HUES64 (cell line): Measurements from ENCODE around the gene TTYH1.

Experiments used
- H3K27ac ChIP-seq: 2 replicates; pipeline ENCODE4 v1.7.0; 2013; ENCODE audit warnings: low read depth, low read length, inconsistent platforms
- H3K27me3 ChIP-seq: 2 replicates; pipeline ENCODE4 v1.6.1; 2013; ENCODE audit warnings: mild to moderate bottlenecking, low read length; ENCODE audit not compliant: insufficient read depth
- H3K36me3 ChIP-seq: 2 replicates; pipeline ENCODE4 v1.6.1; 2013; ENCODE audit warnings: mild to moderate bottlenecking, low read length; ENCODE audit not compliant: insufficient read depth
- H3K4me1 ChIP-seq: 2 replicates; pipeline ENCODE4 v1.6.1; 2013; ENCODE audit warnings: mild to moderate bottlenecking, low read length, moderate library complexity; ENCODE audit not compliant: insufficient read depth
- H3K4me3 ChIP-seq: 2 replicates; pipeline ENCODE4 v1.5.1; 2013; ENCODE audit warnings: mild to moderate bottlenecking, low read length, moderate library complexity
- H3K9ac ChIP-seq: 2 replicates; pipeline ENCODE4 v1.6.1; 2013; ENCODE audit warnings: mild to moderate bottlenecking, low read depth, low read length
- H3K9me3 ChIP-seq: 2 replicates; pipeline ENCODE4 v1.6.1; 2013; ENCODE audit warnings: low read depth, low read length; ENCODE audit not compliant: insufficient read depth
- WGBS: fragments of 150-250, 120-280 bp; methylation state at CpG from one replicate; pipeline ENCODE4 v1.1.7; 2013; ENCODE audit warnings: missing lambda C conversion rate; 5-methylcytosine and 5-hydroxymethylcytosine counted together

Gene TTYH1

DNA sequence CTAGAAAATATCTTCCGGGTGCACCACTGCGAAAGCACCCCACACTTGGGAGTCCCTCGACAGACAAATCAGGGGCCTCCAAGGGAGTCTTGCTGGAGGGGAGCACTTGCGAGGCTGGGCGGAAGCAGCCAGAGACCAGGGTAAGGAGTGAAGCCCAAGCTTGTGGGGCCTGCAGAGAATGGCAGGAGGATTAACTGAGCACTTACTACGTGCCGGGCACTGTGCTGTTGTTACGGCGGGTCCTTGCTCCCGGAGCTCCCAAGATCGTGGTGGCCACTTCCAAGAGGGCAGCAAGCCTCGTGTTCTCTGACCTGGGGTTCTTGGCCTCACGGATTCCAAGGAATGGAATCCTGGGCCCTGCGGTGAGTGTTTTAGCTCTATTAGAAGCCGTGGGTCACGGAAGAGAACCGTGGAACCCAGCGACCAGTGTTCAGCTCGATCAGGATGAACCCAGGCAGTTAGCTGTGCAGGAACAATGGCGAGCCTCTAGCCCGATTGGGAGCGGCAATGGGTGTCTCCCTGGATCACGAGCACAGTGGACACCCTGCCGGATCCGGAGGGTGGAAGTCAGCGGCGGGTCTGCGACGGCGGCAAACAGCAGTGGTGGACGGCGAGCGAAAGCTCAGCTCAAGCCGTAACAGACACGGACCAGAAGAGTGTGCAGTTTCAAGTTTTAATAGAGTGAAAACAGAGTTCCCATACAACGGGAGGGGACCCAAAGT, 9.6 kb downstream of the TTYH1 start:
- Histone ChIP-seq H3K4me3 (no peak overlapping the region), H3K27me3 (peaks cover 2% of the 10 kb centered on the region; the same call in 1 of the 2 replicates), H3K4me1 (peaks cover 16% of the 10 kb centered on the region), H3K27ac (no peak overlapping the region), H3K36me3 (peaks cover 13% of the 10 kb centered on the region; the same call in 1 of the 2 replicates), H3K9me3 (no peaks in the 10 kb centered on the region), H3K9ac (no peak overlapping the region)
- WGBS, result 93% methylated on average over 36 of the region's 36 CpGs

DNA sequence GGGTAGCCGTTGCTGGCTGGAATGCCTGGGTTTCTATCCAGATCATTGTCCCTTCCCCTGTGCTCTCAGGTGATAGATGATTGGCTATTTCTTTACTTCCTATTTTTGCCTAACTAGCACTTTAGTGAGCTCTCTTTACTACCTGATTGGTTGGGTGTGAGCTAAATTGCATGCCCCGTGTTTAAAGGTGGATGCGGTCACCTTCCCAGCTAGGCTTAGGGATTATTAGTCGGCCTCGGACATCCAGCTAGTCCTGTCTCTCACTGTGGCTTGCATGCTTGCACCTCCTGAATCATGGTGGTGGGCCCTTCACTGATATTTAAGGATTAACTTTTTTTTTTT, 10.1 kb downstream of the TTYH1 start:
- no peak overlapping the region for H3K9ac ChIP-seq
- WGBS, result 89% methylated on average over 5 of the region's 5 CpGs
- H3K9me3 ChIP-seq, result no peaks in the 10 kb centered on the region
- H3K27me3 ChIP-seq, result peaks cover 2% of the 10 kb centered on the region; the same call in 1 of the 2 replicates
- no peak overlapping the region for H3K27ac ChIP-seq
- H3K4me1 ChIP-seq, result peaks cover 16% of the 10 kb centered on the region
- peaks cover 13% of the 10 kb centered on the region; the same call in 1 of the 2 replicates for H3K36me3 ChIP-seq
- no peak overlapping the region for H3K4me3 ChIP-seq

DNA sequence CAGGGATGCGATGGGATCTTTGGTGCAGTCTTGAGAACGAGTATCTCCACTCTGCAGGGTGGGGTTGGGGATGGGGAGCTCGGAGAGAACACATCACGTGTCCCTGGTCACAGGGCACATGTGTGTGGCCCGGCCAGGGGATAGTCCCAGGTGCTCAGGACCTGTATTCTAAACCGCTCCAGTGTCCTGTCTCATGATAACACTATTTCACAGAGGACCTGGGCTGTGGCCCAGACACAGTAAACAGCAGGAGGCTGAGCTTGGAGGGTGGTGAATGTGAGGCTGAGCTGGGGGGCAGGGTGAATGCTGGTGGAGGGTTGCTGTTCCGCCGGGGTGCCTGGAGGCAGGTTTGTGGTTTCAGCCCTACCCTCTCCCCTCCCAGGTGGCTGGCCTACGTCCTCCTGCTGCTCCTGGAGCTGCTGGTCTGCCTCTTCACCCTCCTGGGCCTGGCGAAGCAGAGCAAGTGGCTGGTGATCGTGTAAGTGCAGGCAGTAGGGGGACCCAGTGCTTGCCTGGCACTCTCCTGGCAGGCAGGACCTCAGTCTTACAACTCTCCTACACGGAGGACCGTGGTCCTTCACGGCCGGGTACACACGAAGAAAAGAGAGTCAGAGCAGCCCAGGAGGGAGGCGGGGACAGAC, 11.1 kb downstream of the TTYH1 start:
- Histone ChIP-seq H3K9me3 (no peaks in the 10 kb centered on the region), H3K27me3 (peaks cover 2% of the 10 kb centered on the region; the same call in 1 of the 2 replicates), H3K27ac (no peak overlapping the region), H3K36me3 (peaks cover 13% of the 10 kb centered on the region; the same call in 1 of the 2 replicates), H3K9ac (no peak overlapping the region), H3K4me3 (no peak overlapping the region), H3K4me1 (peaks cover 13% of the 10 kb centered on the region)
- 75% methylated on average over 15 of the region's 17 CpGs for WGBS

DNA sequence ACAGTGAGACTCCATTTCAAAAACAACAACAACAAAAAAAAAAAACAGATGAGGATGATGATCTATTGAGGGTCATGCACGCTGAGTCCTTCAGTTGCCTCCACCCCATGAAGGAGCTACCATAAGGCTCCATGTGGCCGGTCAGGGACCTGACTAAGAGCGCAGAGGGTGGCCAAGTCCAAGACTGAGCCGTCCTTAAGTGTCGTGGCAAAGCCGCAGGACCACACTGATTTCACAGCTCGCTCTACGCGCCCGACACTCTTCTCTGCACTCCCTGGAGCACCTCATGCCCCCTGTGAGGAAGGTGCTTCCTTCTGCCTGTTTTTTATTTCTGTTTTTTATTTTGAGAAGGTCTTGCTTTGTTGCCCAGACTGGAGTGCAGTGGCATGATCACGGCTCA, 12.3 kb downstream of the TTYH1 start:
- H3K27me3 ChIP-seq, result peaks cover 2% of the 10 kb centered on the region; the same call in 1 of the 2 replicates
- H3K4me3 ChIP-seq, result no peak overlapping the region
- 93% methylated on average over 11 of the region's 11 CpGs for WGBS
- peaks cover 4% of the 10 kb centered on the region; the same call in 1 of the 2 replicates for H3K4me1 ChIP-seq
- H3K36me3 ChIP-seq, result peaks cover 13% of the 10 kb centered on the region; the same call in 1 of the 2 replicates
- no peak overlapping the region for H3K27ac ChIP-seq
- no peaks in the 10 kb centered on the region for H3K9me3 ChIP-seq
- H3K9ac ChIP-seq, result no peak overlapping the region

DNA sequence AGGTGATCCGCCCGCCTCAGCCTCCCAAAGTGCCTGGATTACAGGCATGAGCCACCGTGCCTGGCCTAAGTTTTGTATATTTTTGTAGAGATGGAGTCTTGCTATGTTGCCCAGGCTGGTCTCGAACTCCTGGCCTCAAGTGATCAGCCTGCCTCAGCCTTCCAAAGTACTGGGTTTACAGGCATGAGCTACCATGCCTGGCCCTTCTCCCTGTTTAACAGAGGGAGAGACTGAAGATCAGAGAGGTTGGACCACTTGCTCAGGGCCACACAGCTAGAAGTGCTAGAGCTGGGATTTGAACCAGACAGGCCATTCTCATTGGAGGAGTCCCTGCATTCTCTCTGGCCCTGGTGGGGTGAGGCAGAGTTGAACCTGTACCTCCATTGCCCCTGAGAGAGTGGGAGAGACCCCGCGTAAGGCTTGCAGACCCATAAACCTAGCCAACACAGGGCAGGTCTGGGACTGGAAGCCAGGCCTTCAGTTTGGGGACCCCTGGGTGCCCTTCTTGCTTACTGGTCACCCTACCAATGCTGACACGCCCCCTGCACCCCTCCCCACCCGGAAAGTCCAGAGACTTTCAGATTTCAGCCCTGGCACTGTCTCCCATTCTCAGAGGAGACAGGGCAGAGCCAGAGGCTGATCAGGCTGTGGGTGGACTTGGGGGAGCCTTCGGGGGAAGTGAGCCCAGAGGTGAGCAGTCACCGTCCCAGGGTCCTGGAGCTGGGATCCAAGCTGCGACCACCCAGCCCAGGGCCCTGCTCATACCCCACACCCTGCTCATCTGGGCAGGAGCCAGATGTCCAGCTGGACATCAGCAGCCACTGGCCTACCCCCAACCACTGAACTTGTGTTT, 13.3 kb downstream of the TTYH1 start:
- Histone ChIP-seq H3K36me3 (0 out of 2 replicates have a peak, but pooled peaks cover 7% of the 10 kb centered on the region), H3K4me3 (no peak overlapping the region), H3K9me3 (no peaks in the 10 kb centered on the region), H3K9ac (no peak overlapping the region), H3K4me1 (peaks cover 4% of the 10 kb centered on the region; the same call in 1 of the 2 replicates), H3K27ac (no peak overlapping the region), H3K27me3 (peaks cover 2% of the 10 kb centered on the region; the same call in 1 of the 2 replicates)
- 94% methylated on average over 11 of the region's 11 CpGs for WGBS

DNA sequence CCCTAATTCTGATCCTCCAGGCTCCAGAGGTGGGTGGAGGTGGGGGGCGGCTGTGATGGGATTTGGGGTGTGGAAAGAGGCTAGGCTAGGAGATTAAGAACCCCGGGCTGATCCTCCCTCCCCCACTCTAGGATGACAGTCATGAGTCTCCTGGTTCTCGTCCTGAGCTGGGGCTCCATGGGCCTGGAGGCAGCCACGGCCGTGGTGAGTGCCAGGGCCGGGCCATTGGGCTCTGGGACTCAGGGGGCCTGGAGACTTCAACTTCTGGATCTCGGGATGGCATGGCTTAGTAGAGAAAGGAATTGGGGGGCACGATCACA, 13.9 kb downstream of the TTYH1 start:
- no peak overlapping the region for H3K9ac ChIP-seq
- no peak overlapping the region for H3K4me3 ChIP-seq
- H3K9me3 ChIP-seq, result no peaks in the 10 kb centered on the region
- 84% methylated on average over 7 of the region's 8 CpGs for WGBS
- H3K27me3 ChIP-seq, result peaks cover 2% of the 10 kb centered on the region; the same call in 1 of the 2 replicates
- H3K36me3 ChIP-seq, result 0 out of 2 replicates have a peak, but pooled peaks cover 6% of the 10 kb centered on the region
- H3K27ac ChIP-seq, result no peak overlapping the region
- peaks cover 4% of the 10 kb centered on the region; the same call in 1 of the 2 replicates for H3K4me1 ChIP-seq

DNA sequence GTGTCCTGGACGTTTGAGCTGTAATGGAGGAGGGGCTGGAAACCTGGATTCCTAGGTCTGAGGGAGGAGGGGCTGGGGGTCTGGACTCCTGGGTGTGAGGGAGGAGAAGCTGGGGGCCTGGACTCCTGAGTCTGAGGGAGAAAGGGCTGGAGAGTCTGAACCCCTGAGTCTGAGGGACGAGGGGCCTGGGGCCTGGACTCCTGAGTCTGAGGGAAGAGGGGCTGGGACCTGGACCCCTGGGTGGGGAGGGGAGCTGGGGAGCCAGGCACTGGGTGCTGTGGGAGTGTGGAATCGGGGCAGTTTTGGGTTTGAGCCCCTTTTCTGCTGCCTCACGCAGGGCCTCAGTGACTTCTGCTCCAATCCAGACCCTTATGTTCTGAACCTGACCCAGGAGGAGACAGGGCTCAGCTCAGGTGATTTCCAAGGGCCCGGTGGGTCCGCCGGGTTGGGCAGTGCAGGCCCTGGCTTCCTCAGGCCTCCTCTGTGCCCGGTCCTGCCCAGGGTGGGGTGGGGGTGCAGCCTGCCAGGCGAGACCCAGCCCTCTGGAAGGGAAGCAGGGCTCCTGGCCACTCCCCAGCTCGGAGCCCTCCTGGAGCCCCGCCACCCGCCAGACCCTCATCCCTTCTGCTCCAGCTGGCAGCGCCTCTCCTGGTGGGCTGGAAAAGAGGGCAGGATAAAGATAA, 14.4 kb downstream of the TTYH1 start:
- WGBS, result 68% methylated on average over 13 of the region's 13 CpGs
- Histone ChIP-seq H3K9me3 (no peaks in the 10 kb centered on the region), H3K36me3 (0 out of 2 replicates have a peak, but pooled peaks cover under 1% of the 10 kb centered on the region), H3K27ac (no peak overlapping the region), H3K27me3 (peaks cover 2% of the 10 kb centered on the region; the same call in 1 of the 2 replicates), H3K4me3 (peak overlapping the region; percentile 67; the same call in 1 of the 2 replicates), H3K4me1 (peaks cover 4% of the 10 kb centered on the region; the same call in 1 of the 2 replicates), H3K9ac (no peak overlapping the region; the same call in 1 of the 2 replicates)

DNA sequence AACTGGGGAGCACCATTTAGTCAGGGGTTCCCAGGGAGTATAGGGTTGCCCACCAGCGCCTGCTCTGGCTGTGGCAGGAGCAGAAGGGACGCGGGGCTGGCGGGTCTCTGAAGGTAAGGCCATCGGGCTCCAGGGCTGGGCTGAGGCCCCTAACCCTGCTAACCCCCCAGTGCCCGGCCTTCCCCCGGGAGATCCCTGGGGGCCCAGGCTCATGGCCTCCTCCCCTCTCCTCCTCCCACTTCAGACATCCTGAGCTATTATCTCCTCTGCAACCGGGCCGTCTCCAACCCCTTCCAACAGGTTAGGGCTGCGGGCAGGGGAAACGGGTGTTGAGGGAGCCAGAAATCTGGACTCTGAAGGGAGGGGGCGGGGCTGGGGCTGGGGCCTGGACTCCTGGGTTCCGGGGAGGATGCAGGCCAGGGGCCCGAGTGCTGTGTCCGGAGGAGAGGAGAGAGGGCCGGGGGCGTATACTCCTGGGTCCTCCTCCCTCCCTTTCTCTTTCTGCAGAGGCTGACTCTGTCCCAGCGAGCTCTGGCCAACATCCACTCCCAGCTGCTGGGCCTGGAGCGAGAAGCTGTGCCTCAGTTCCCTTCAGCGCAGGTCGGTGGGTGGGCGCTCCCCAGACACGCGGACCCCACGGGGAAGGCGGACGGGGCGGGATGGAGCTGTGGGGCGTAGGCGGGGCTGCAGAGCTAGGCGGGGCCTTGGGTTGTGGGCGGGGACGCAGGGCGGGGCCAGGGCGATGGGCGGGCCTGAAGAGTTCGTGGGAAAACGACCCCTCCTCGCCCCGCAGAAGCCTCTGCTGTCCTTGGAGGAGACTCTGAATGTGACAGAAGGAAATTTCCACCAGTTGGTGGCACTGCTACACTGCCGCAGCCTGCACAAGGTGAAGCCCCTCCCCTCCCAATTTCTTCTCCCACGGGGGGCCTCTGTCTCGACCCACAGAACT, 15.3 kb downstream of the TTYH1 start:
- whole genome bisulfite sequencing, result 10% methylated on average over 38 of the region's 43 CpGs
- no peaks in the 10 kb centered on the region for H3K36me3 ChIP-seq
- H3K4me1 ChIP-seq, result peaks cover 4% of the 10 kb centered on the region; the same call in 1 of the 2 replicates
- H3K4me3 ChIP-seq, result peak overlapping the region; percentile 67
- no peak overlapping the region for H3K27ac ChIP-seq
- no peaks in the 10 kb centered on the region for H3K9me3 ChIP-seq
- H3K9ac ChIP-seq, result no peak overlapping the region; the same call in 1 of the 2 replicates
- peaks cover 2% of the 10 kb centered on the region; the same call in 1 of the 2 replicates for H3K27me3 ChIP-seq

DNA sequence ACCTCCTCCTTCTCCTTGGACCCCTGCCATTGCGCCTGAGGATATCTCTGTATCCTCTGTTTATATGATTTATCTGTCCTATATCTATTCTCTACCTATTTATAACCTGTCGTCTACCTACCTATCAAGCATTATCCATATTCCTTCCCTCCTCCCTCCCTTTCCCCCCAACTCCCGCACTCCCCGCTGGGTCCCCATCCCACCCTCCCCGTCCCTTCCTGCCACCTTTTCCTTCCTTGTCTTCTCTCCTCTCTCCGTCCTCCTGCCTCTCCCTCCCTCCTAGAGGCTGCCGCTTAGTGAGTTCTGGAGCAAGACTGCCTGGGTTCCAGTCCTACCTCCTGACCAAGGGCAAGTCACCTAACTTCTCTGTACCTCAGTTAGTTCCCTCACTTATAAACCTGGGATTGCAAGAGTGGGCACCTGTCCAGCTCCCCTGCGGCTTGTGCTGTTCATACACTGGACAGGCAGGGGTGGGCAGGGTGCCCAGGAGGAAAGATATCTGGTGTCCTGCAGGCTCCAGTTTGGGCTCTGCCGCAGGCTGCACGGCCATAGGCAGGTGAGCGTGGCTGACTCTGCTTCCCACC, 16.1 kb downstream of the TTYH1 start:
- Histone ChIP-seq H3K9me3 (no peaks in the 10 kb centered on the region), H3K4me1 (peaks cover 12% of the 10 kb centered on the region), H3K4me3 (no peak overlapping the region; the same call in 1 of the 2 replicates), H3K9ac (no peak overlapping the region), H3K27me3 (peaks cover 2% of the 10 kb centered on the region; the same call in 1 of the 2 replicates), H3K27ac (no peak overlapping the region), H3K36me3 (no peaks in the 10 kb centered on the region)
- 71% methylated on average over 11 of the region's 11 CpGs for WGBS
